ENCODE data around the gene SRRM2. TPM values are rescaled to one million over a fixed set of nuclear protein-coding genes. Genes with fewer than 3 reads are reported as not detected.
A peak's percentile ranks its signal among the peaks of the same experiment; 100 is the strongest.

SRRM2 gene
- total RNA-seq, 1 donor from 2014 or later = 660 TPM

DNA sequence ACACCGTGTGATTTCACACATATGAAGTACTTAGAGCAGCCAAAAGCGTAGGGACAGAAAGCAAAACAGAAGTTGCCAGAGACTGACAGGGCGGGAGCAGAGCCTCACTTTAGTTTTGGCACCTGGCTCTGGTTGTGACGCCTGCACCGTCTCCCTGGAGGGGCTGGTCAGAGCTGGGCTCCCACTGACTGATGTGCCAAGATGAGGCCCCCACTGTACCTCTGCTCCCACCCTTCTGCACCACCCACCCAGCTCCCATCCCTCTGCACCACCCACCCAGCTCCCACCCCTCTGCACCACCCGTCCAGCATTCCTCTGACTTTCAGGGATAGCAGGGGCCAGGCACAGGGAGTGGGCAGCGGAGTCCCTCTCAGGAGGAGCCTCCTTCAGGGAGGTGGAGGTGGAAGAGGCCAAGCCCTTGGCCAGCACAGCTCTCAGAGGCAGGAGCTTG lies 61.4 kb downstream of the SRRM2 start:
- no peak overlapping the region for H3K27ac ChIP-seq
- H3K9me3 ChIP-seq = no peaks in the 10 kb centered on the region
- no peaks in the 10 kb centered on the region for H3K36me3 ChIP-seq
- ATAC-seq (no peak), DNase-seq (peak; percentile 46)
- H3K27me3 ChIP-seq = peaks cover 19% of the 10 kb centered on the region
- H3K4me3 ChIP-seq = no peak overlapping the region
- TF ChIP-seq CTCF (IDR thresholded peaks at IDR 0.05) = no peak
- no peaks in the 10 kb centered on the region for H3K4me1 ChIP-seq
- intact Hi-C loops (cut with DNase I) = no loop called here

GRCh38 chr16:2814551-2815298 lies 62.3 kb downstream of the SRRM2 start:
- H3K4me1 ChIP-seq = no peaks in the 10 kb centered on the region
- H3K27me3 ChIP-seq = peaks cover 19% of the 10 kb centered on the region
- no peak for TF ChIP-seq CTCF (IDR thresholded peaks at IDR 0.05)
- no peak for ATAC-seq
- no peaks in the 10 kb centered on the region for H3K36me3 ChIP-seq
- no peak overlapping the region for H3K4me3 ChIP-seq
- no peaks in the 10 kb centered on the region for H3K9me3 ChIP-seq
- intact Hi-C loops (cut with DNase I) = no loop called here
- DNase-seq = peak; percentile 48
- H3K27ac ChIP-seq = no peak overlapping the region

DNA sequence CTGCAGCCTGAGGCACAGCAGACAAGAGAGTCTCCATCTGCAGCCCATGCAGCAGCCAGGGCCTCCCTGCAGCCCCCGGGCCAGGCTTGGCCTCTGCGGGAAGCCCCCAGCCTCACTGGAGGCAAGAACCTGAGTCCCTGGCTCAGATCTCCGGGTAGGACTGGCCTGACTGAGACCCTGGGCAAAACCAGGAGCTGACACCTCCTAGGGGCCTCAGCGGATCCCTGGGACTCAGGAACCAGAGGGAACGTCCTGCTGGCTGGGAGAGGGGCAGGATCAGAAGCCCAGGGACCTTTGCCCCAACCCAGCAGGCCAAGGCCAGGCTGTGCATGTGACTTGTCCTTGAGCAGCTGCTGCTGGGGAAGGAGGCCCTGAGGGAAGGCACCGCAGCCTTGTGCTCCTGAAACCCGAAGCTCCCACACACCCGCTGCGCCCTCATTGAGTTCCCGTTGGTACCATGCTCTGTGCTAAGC lies 62.9 kb downstream of the SRRM2 start:
- no peak overlapping the region for H3K27ac ChIP-seq
- H3K4me1 ChIP-seq = no peaks in the 10 kb centered on the region
- H3K36me3 ChIP-seq = no peaks in the 10 kb centered on the region
- ATAC-seq (peak; percentile 62), DNase-seq (peak; percentile 69)
- intact Hi-C loops (cut with DNase I) = no loop called here
- peaks cover 17% of the 10 kb centered on the region for H3K27me3 ChIP-seq
- no peaks in the 10 kb centered on the region for H3K9me3 ChIP-seq
- no peak for TF ChIP-seq CTCF (IDR thresholded peaks at IDR 0.05)
- no peak overlapping the region for H3K4me3 ChIP-seq

DNA sequence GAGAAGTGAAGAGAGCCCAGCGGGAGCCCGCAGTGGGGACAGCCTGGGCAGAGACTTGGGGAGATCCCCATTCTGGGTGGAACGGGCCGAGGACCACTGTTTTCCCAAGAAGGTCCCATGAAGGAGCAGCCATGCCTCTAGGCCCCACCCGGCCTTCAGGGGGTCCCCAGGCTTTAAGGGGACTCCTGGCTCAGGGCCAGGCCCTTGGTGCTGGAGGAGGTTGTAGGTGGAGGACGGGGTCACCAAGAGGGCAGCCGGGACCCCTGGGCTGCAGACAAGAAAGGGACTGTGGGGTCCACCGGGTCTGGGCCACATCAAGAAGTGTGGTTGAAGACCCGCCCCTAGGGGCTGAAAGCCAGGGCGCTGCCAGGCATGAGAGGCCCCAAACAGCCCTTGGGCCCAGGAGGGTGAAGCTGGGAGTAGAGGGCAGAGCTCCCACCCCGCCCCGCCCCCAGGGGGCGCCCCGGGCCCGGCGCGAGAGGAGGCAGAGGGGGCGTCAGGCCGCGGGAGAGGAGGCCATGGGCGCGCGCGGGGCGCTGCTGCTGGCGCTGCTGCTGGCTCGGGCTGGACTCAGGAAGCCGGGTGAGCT lies 64.4 kb downstream of the SRRM2 start, which contains the start of gene PRSS21:
Gene PRSS21 (plus strand): TSS at position 487 of the 589 bp plus-strand sequence. CDS start 32 bp downstream, at position 519.
- TF ChIP-seq CTCF (IDR thresholded peaks at IDR 0.05) = peak; percentile 5
- peak; percentile 39 for ATAC-seq
- Histone ChIP-seq H3K4me1 (no peaks in the 10 kb centered on the region), H3K9me3 (no peaks in the 10 kb centered on the region), H3K27me3 (peaks cover 14% of the 10 kb centered on the region), H3K27ac (no peak within 1 kb of the TSS), H3K4me3 (peak within 1 kb of the TSS; percentile 1), H3K36me3 (no peaks in the 10 kb centered on the region)
- intact Hi-C loops (cut with DNase I) = no loop called here
- DNase-seq = peak; percentile 64

DNA sequence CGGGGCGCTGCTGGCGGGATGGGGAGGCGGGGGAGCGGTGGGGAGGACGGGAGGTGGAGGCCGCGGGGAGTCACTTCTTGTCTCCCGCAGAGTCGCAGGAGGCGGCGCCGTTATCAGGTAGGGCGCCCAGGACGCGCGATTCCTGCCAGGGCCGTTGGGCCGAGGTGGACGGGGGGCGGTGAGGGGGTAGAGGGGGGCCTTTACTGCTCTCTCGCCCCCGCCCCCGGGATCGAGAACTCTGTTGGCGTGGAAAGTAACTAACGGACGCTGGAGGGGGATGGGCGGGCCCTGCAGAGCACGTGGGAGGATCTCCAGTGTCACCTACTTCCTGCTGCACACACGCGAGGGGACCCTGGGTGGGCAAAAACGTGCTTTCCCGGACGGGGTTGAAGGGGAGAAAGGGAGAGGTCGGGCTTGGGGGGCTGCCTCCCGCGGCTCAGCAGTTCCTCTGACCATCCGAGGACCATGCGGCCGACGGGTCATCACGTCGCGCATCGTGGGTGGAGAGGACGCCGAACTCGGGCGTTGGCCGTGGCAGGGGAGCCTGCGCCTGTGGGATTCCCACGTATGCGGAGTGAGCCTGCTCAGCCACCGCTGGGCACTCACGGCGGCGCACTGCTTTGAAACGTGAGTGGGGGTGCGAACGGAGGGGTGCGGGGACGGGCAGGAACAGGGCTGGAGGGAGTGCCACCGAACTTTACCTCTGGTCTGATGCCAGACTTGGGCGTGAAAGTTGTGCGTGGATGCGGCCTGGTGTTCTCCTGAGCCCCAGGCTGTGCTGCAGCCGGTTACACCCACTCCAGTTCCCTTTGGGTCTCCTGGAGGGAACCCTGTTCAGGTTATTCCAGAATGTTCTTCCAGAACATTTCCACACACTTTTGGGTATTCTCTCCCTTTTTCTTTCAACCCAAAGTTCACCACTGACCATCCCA lies 65.2 kb downstream of the SRRM2 start:
- intact Hi-C loops (cut with DNase I) = no loop called here
- no peak for TF ChIP-seq CTCF (IDR thresholded peaks at IDR 0.05)
- ATAC-seq (peak; percentile 5), DNase-seq (peak; percentile 64)
- Histone ChIP-seq H3K27me3 (peaks cover 14% of the 10 kb centered on the region), H3K9me3 (no peaks in the 10 kb centered on the region), H3K4me3 (peak overlapping the region; percentile 1), H3K36me3 (no peaks in the 10 kb centered on the region), H3K27ac (no peak overlapping the region), H3K4me1 (no peaks in the 10 kb centered on the region)

Data from upper lobe of right lung (tissue), 1 donor.